ENCODE data around the gene RPTOR.

DNA sequence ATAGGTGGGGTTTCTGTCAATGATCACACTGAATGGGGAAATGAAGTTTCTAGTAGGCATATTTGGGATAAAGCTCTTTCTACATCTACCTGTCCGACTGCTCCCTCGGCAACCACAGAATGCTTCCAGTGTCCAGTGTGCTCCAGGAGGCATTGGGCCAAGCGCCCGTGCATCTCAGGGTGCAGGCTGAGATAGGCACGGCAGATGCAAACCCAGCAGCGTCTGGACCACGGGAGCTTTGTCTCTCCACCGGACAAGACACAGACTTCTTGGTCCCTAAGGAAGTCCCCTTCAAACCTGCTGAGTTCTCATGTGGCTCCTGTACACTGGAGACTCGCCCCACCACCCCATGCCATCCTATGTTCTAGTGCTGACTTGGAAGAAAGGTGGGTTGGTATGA lies 202.8 kb downstream of the RPTOR start:
- TF ChIP-seq SPI1 (IDR thresholded peaks at IDR 0.05; ENCODE audit: borderline replicate concordance, low read depth) (no peak), GABPA (IDR thresholded peaks at IDR 0.05; ENCODE audit: low read depth) (no peak), POLR2AphosphoS5 (IDR thresholded peaks at IDR 0.05; ENCODE audit: low read depth) (no peak)
- TF ChIP-seq, protein P1, sequence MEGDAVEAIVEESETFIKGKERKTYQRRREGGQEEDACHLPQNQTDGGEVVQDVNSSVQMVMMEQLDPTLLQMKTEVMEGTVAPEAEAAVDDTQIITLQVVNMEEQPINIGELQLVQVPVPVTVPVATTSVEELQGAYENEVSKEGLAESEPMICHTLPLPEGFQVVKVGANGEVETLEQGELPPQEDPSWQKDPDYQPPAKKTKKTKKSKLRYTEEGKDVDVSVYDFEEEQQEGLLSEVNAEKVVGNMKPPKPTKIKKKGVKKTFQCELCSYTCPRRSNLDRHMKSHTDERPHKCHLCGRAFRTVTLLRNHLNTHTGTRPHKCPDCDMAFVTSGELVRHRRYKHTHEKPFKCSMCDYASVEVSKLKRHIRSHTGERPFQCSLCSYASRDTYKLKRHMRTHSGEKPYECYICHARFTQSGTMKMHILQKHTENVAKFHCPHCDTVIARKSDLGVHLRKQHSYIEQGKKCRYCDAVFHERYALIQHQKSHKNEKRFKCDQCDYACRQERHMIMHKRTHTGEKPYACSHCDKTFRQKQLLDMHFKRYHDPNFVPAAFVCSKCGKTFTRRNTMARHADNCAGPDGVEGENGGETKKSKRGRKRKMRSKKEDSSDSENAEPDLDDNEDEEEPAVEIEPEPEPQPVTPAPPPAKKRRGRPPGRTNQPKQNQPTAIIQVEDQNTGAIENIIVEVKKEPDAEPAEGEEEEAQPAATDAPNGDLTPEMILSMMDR (IDR thresholded peaks at IDR 0.05; ENCODE audit: insufficient read depth, low read length) = no peak
- TF ChIP-seq, protein P2, sequence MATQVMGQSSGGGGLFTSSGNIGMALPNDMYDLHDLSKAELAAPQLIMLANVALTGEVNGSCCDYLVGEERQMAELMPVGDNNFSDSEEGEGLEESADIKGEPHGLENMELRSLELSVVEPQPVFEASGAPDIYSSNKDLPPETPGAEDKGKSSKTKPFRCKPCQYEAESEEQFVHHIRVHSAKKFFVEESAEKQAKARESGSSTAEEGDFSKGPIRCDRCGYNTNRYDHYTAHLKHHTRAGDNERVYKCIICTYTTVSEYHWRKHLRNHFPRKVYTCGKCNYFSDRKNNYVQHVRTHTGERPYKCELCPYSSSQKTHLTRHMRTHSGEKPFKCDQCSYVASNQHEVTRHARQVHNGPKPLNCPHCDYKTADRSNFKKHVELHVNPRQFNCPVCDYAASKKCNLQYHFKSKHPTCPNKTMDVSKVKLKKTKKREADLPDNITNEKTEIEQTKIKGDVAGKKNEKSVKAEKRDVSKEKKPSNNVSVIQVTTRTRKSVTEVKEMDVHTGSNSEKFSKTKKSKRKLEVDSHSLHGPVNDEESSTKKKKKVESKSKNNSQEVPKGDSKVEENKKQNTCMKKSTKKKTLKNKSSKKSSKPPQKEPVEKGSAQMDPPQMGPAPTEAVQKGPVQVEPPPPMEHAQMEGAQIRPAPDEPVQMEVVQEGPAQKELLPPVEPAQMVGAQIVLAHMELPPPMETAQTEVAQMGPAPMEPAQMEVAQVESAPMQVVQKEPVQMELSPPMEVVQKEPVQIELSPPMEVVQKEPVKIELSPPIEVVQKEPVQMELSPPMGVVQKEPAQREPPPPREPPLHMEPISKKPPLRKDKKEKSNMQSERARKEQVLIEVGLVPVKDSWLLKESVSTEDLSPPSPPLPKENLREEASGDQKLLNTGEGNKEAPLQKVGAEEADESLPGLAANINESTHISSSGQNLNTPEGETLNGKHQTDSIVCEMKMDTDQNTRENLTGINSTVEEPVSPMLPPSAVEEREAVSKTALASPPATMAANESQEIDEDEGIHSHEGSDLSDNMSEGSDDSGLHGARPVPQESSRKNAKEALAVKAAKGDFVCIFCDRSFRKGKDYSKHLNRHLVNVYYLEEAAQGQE (IDR thresholded peaks at IDR 0.05; ENCODE audit: insufficient replicate concordance, low read depth) = no peak
